Stimulated activated CD4-positive, alpha-beta T cell treated with anti-CD3 and anti-CD28 coated beads, Interleukin-1b, Interleukin-23, amount 100 ng/mL, for 4 hours (primary cell): ENCODE data around the gene CHST11.

Experiments used
- DNase-seq, 2 donors: peaks; one replicate each; pipeline ENCODE4 v3.0.0-alpha.2; 2020; ENCODE audit warnings: low read depth in 2 of 2

CHST11 gene

DNA sequence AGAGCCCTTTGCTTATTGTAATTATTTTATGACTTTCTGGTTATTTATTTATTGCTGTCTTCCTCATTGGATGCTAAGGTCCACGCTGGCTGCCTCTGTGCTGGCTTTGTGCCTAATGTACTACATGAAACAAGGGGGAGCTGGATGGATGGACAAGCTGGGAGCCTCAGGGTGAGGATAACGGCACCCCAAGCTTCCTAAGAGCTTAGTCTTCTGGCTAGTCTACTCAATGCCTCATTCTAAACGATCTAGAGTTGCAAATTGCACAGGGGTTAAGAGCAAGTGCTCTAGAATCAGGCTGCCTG is 172.0 kb downstream of the CHST11 start:
- DNase-seq, result no peak

DNA sequence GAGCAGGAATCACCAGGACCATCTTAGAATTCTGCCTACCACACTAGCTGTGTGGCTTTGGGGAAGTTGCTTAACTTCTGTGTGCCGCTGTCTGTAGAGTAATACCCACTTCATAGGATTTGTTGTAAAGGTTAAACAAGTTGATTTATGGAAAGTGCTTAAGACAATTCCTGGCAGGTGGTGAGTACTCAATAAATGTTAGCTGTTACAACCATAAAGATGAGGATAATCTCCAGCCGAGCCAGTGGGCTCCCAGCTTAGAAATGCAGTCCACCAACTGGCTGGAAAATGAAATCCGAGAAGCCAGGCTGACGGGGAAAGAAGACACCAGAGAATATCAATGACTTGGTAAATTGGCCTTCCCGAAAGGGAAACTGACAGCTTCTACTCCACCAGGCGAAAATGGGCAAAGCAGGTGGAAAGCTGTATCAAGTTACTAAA is 173.5 kb downstream of the CHST11 start:
- DNase-seq, result no peak

DNA sequence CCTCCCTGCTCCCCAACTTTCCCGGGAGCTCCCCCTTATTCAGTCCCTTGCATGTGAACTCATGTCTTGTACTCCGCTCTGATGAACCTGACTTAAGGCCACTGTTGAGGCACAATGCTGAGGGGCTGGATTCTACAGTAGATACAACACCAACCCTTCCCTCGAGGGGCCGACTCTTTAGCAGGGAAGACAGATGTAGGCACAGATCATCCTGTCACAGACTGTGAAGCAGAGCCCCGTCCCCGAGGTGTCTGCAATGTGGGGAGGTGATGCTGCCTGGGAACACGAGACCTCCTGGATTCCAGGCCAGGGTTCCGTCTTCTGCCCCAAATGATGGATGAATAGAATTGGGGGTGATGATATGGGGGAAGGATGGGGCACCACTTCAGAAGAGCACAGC is 175.1 kb downstream of the CHST11 start:
- no peak for DNase-seq

DNA sequence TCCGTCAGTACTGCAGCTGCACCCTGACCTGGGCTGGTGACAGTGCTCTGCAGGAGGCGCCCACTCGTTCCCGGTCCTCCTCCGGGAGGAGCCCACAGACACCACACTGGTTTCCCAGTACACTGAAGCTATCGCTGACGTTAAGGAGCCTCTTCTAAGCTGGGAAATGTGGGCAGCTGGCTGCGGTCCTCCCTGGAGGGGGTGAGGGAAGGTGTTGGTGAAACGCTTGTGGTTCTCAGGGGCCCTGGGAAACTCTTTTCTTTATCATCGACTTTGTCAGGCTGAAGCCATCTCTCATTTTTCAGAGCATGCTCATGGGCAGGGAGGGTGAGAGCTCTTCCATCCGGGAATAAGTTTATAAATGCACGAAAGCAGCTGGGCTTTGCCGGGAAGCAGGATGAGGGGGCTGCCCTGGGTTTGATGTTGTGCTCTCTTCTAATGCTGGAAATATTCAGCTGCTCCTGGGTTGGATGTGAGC is 176.0 kb downstream of the CHST11 start:
- DNase-seq, result no peak

DNA sequence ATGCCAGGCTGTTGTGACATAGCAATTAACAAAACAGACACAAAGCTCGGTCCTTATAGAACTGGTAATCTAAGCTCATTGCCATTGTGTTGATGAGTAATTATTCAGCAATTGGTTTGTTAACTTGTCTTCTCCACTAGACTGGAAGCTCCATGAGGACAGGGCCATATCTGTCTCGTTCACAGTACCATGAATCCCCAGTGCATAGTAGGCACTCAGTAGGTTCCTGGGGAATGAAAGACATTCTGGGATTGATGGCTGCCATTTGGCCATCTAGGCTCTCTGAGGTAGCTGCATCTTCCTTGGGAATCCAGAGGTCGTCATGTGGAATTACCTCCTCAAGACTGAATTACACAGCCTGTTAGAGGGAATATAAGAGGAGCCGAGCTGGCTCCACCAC is 177.3 kb downstream of the CHST11 start:
- DNase-seq, result no peak

DNA sequence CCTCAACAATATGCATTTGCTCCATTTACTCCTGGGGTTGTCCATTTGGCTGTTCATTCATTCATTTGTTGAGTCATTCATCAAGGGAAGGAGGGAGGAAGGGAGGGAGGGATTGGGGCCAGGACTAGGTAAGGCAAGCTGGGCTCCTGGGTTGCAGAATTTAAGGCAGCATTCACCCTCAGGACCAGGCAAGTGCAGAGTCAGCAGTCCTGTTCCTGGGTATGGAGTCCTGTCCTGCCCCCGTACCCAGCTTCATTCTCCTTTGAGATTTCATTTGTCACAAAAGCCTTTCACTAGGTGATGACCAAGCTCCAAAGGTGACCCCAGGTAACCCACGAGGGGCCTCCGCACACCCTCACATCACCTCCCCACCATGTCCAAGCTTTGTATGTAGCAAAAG is 178.1 kb downstream of the CHST11 start:
- DNase-seq, result no peak

DNA sequence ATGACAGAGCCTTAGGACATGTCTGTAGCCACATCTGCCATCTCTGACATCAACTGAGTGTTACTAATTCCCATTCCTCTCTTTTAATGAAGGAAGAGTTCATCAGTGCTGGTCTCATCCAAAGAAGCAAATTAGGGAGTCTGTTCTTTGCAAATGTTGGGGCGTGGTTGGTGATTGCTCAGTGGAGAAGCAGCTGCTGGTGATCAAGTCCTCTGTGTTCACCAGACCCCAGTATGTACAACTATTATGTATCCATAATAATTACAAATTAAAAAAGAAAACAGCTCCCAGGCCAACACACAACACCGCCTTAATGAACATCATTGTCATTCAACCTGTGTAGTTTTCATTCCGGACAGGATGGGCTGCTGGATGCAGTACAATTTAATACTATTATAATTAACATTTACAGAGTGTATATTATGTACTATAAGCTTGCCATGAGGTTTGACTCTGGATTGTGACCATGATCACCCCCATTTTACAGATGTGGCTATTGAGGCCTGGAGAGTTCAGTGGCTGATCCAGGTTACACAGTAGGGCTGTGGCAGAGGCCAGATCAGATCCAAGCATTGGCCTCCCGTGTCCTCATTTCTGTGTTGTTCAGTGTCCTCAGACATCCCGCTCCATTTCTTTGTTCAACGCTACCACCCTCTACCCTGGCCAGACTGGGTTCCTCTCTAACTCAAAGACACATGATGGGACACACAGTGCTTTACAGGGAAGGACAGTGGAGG is 179.0 kb downstream of the CHST11 start:
- DNase-seq, result no peak

DNA sequence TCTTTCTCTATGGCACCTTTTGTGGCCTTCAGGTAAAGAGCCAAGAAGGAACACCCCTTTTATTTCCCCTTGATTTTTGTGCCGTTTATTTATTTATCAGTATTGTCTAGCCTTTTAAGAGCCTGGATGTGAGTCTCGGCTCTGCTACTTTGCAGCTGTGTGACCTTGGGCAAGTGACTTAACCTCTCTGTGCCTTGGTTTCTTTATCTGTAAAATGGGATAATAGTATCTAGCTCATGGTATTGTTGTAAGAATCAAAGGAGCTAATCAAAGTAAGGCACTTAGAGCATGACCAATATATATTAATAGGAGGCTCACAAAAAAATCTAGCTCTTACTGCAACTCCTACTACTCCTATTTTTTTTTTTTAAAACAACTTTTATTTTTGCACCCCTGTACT is 179.7 kb downstream of the CHST11 start:
- no peak for DNase-seq

DNA sequence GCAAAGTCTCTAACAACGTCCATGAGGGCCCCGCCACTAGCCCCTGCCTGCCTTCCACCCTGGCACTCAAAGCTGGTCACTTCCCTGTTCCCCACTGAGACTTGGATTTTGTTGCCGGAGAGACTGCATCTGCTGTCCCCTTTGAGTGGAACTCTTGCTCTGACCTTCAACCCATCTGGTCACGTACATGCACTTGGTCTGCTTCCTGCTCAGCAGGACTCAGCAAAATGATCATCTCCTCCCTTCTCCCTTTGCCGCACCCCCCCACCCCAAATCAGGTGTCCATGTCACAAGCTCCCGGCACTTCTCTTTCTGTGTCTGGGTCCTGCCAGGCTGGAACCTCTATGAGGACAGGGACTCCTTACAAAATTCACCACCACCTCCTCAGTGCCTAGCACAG is 180.9 kb downstream of the CHST11 start:
- no peak for DNase-seq

DNA sequence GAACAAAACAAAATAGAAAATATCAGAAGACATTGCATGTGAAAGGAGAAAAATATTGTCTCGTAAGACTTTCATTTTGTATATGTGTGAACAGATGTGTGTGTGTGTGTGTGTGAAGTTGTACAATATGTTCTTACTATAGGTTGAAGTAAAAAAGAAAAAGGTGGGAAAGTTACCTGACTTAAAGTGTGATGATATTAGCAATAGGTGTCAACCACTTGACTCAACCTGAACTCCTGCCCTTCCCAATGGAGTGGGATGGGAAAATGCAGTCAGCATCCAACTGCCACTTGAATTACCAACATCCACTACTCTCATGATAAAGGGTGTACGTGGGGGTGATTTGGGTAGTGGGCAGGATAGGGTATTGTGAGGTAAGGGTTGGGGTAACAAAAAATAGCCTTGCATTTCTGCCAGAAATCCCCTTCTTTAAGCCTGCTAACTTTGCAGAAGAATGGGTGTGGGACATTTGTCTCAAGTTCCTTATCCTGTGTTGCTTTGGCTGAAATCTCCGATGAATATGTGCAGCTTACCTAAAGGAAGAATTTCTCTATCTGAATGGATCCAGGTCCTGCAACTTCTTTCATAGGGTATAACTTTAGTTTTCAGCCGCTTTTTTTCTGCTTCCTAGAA is 181.6 kb downstream of the CHST11 start:
- no peak for DNase-seq

DNA sequence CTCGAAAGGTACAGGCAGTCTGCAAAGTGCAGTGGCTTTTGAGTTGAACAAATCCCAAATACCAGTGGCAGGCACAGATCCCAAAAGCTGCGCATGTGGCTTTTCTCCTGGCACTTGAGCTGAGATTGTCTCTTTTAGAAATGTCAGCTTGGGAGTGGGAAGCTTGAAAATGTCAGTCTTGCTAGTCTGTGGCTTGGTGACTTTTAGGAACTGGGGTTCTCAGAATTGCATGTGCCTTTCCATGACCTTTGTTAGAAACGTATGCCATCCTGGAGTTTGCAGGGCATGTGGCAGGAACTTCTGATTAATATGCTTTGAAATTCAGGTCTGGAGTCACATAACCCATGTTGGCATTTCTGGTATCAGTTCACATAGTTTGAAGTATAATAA is 182.1 kb downstream of the CHST11 start:
- no peak for DNase-seq

DNA sequence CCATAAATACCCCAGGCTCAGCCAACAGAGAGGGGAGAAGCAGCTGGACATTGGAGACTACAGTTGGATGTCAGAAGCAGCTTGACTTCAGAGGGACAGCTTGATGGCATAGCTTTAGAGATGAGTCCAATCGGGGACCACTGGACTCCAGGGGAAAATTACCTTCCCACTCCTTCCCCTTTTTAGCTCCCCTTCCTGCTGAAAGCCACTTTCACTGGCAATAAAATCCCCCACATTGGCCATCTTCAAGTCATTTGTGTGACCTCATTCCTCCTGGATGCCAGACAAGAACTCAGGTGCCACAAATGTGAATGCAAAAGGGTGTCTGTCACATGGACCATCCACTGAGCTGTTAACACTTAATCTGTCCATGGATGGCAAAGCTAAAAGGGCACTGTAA is 184.2 kb downstream of the CHST11 start:
- no peak for DNase-seq

DNA sequence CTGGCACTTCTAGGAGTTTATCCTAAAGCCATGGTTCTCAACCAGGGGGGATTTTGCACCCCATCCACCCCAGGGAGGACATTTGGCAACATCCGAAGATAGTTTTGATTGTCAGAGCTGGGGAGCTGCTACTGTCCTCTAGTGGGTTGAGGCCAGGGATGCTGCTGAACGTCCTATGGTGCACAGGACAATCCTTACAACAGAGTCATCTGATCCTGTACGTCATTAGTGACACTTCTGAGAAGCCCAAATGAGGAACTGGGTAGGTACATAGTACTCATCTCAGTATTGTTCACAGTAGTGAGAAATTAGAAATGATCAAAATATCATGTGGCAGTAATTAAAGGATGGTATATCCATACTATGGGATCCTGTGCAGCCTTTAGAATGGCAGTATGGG is 185.1 kb downstream of the CHST11 start:
- DNase-seq, result no peak

DNA sequence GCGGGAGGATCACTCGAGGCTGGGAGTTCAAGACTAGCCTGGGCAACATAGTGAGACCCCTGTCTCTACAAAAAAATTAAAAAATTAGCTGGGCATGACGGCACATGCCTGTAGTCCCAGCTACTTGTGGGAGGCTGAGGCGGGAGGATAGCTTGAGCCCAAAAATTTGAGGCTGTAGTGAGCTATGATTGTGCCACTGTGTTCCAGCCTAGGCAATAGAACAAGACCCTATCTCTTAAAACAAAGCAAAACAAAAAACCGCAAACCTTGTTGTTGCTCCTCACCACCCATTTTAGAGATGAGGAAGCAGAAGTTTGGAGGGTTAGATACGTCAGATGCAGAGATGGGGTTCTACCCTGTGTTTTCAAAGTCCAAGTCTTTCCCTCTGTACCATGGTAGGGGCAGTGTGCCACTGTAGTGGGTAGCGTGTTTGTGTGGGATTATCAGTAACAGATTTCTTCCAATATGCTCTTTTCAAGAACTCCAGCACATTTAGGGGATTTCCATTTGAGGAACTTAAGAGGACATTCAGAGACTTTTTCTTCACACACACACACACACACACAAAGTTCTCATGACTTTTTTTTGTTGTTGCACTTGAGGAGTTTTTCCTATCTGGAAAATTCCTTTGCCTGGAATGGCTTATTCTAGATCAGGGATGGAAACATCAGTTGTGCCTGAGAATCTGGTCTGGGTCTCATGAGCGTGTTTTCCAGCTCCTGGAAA is 186.5 kb downstream of the CHST11 start:
- DNase-seq, result no peak

DNA sequence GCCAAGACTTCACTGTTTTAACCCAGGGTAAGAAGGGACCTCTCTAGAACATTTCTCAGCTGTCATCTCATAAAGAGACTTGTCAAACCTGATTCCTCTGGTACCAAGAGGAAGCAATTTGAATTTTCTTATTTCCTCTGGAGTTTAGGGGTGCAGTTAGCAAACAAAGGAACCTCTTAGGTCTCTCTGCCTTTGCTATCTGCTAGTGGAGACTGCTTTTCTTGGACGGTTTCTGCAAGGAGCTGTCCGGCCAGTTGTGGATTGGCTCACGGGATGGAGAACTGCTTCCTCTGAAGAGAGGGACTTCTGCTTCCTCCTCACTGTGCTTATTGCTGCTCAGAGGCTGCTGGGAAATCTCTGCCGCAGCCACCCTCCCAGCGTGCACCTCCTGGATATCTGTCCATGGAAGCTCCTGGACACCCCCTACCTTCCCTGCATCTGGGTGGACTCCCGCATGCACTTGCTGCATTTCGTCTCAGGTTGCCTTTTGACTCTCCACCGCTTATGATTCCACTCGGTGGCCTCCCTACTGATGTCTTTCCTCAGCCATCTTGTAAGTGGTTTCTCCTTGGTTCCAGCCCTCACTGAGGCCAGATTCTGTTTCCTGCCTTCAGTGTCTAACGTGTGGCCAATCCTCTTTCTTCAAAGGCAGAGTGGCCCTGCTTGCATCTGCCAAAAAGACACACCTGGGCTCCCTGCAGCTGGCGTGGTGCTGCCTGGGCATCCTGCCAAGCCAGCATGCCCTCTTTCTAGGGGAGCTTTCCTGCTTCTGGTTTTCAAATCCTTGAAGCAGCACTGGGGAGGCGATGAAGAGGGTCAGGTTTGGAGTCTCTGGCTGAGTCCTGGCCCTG is 187.3 kb downstream of the CHST11 start:
- no peak for DNase-seq

DNA sequence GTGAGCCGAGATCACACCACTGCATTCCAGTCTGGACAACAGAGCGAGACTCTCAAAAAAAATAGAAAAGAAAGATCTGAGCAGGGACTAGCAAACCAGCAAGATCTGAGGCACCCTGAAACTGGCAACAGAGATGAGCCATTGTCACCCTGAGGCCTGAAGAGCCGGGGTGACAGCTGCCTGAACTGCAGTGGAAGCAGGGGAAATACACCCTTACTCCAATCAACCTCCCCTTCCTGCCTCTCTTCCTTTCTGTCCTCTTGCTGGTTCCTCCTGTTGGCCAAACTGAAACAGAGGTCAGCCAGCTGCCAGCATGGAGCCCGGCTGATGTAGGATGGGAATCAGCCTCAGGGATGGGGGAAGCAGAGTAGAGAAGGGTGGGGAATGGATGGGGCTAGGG is 192.0 kb downstream of the CHST11 start:
- no peak for DNase-seq

DNA sequence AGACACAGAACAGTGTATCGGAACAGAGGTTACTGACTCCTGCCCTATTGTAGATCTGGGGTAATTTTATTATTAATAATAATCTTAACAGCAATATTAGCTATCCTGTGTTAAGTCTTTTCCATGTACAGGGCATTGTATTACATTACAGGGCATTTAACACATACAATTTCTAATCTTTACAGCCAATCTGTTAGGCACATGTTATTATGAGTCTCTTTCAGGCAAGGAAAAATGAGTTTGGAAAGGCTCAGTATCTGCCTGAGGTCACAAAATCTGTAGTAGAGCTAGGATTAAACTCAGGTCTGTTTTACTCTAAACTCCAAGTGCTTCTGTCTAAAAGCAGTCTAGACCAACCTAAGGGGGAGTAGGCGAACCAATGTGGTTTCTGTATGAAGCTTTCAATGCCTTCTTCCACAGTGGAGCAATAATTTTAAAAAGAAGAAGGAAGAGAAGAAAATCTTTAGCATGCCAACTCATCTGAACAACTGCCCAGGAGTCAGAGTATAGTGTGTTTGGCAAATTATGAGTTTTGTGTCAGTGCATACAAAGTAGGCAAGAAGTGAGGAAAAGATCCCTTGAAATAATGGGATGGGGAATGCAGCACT is 192.6 kb downstream of the CHST11 start:
- no peak for DNase-seq

DNA sequence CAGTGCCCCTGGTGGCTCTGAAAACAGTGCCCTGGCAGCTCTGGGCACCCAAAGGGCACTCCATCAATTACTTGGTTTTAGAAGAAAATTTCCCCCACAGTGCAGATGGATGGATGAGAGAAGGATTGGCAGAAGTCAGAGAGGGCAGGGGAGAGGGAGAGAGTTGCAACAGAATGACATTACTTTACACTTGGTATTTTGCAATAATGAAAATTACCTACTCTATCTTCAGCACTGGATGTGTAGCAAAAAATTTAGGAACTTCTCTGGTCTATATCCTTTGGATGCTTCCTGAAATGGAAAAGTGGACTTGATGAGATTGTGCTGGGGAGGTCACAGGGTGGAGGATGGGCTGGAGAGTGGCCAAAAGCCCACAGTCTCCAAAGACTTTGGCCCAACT is 193.2 kb downstream of the CHST11 start:
- DNase-seq, result no peak

DNA sequence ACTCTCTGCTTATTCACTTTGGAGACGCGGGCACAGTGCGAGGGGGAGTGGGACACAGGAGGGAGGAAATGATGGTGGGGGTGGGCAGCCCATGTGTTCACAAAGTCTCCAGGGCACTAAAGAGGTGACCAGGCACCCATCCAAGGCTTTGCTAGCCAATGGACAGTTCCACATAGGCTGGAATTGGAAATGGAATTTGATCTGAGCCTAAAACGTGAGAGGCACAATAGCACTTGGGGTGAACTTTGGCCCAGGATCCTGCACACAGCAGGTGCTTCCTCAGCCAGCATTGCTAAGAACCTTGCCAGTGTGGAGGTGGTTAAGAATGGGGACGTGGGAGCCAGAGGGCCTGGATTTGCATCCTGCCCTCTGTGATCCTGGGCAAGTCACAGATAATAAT is 193.8 kb downstream of the CHST11 start:
- no peak for DNase-seq

DNA sequence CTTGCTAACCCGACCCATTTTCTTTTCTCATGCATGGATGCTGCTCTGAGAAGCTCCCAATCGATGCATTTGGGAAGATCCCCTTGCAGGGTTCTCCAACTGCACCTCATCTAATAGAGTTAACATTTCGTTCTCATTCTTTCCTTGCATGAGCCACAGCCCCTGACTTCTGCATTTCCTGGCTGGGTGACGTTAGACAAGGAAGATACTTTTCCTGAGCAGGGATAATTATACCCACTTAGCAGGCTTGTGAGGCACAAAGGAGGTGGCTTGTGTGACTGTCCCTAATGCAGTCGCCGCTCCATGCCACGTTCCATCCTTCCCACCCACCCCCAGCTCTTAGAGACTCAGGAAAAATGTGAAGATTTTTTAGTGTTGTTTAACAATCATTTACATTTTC is 195.1 kb downstream of the CHST11 start:
- no peak for DNase-seq

DNA sequence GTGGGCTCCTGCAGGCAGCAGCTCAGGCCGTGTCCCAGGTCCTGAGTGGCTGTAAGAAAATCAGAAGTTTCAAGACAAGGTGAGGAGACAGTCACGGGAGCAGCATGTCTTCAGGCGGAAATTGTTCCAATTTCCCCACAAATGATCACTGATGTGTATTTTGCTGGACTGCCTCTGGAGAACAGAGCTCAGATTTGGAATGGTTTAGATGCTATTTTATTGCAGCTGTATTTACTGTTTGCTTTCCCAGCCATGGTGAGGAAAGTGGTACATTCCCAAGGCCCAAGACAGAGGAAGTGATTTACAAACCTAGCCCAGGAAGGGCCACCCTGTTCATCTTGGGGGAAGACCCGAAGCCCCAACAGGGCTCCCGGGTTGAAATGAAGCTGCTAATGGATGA is 195.6 kb downstream of the CHST11 start:
- DNase-seq, result no peak

DNA sequence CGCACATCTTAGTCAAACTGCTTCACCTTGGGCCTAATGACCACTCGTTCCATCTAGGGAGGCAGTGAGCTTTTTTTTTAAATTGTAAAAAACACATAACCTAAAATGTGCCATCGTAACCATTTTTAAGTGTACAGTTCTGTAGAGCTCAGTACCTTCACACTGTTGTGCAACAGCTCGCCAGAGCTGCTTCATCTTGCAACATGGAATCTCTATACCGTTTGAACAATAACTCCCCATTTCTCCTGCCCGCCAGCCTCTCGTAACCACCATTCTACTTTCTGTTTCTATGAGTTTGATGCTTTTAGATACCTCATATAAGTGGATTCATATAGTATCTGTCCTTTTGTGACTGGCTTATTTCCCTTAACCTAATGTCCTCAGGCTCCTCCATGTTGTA is 196.2 kb downstream of the CHST11 start:
- DNase-seq, result no peak
